Activated naive CD4-positive, alpha-beta T cell (primary cell): ENCODE data around the gene FRY.

Experiments
- DNase-seq, 4 experiments: peaks; one replicate each; lab custom pipeline; 2025; lab: John Stamatoyannopoulos, UW

FRY gene

DNA sequence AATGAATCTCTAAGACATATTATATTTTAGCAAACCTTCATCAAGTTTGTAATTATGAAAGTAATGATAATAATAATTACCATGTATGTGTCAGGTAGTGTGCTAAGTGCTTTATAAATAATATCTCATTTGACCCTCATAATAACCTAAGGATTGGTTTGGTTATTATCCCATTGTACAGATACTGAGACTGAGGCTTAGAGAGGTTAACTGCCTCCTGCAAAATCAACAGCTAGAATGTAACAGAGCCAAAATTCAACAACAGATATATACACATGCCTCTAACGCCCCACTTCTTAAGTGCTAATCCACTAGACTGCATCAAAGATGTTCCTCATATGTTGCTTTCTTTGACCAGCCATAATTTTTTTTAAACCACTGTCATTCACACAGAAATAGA lies 142.8 kb downstream of the FRY start:
- no peak for DNase-seq

DNA sequence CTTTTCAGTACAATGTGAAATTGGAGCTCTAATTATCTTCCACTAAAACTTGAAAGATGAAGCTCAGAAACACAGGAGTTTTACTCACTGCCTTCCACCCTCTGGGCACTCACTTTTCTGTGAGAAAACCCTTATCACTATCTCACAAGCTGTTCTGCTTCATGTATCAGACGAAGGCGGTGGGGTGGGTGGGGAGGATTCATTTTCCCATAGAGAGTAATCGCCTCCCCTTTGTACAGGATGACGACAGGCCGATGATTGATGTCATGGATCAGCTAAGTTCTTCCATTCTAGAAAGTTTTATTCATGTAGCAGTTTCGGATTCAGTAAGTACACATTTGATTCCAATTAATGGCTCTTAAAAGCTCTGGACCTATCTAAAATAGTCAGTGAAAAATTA lies 143.7 kb downstream of the FRY start:
- DNase-seq: no peak

DNA sequence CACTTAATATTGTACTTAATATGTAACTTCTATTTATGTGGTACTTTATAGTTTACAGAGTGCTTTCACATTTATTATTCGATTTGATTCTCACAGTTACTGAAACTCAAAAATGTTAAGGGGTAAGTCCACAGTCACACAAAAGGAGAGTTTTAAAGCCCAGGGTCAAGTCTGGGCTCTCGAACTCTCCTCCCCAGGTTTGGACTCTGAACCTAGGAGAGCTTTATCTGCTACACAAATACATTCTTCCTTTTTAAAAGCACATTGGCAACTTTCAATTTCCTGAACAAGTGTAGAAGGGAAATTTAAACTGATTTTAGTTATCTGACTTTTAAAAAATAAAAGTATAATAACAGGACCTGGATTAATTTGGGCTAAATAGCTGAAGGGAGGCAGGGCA lies 144.4 kb downstream of the FRY start:
- no peak for DNase-seq

DNA sequence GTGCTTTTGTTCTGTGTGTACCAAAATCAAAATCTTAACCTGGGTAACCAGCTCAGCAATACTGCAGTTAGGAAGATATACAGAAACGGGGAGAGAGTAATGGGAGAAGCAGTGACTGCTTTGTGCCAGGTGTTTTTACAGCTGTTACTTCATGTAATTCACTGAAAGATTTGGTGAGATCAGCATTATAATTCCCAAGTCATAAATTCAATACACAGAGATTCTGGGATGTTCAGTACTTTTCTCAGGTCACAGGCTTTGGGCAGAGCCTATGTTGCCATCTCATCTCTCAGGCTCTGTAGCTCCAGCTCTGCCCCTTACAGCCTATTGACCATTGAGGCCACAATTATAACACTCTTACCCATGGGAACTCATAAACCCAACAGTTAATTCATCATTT lies 145.1 kb downstream of the FRY start:
- no peak for DNase-seq

DNA sequence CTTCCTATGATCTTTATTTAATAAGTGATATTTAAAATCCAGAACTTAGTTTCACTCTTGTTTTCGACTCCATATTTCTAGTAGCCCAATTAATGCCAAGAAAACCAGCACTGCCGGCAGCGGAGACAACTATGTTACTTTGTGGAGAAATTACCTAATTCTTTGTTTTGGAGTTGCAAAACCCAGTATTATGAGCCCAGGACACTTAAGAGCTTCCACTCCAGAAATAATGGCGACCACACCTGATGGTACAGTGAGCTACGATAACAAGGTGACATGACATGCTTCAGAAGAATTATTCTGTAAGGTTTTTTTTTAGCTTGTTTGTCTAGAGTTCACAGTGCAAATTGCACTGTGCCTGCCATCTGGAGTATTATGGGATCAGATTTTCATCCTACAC lies 147.2 kb downstream of the FRY start:
- DNase-seq: no peak

DNA sequence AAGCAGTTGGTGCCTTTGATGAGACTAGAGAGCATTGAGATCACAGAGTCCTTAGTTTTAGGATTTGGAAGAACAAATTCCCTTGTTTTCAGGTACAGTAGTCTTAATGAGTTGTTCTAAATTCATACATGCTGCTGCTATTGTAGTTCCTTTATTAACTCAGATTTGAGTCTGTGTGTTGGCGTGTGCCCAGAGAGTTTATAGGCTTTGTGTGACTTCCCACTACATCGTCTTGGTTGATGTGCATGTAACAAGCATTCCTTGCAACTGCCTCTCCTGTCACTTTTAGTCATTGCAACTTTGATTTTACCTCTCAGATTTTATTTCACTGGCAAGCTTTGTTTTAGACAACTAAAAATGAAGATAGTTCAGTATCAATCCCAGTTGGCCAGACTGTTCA lies 148.1 kb downstream of the FRY start:
- DNase-seq: no peak

DNA sequence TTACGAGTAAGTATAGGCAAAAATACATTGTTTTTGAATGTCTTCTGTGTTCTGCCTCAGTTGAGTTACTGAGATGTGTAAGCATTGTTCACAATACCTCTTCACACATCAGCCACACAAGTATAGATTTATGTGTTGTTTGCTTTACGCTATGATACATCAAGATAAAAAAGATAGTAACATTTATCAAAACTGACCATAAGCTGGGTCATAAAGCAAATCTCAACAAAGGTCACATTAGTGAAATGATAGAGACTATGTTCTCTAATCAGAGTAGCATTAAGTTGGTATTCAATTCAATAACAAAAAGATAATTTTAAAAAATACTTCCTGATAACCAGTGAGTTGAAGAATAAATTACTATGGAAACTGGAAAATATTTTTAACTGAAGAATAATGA lies 156.1 kb downstream of the FRY start:
- no peak for DNase-seq

DNA sequence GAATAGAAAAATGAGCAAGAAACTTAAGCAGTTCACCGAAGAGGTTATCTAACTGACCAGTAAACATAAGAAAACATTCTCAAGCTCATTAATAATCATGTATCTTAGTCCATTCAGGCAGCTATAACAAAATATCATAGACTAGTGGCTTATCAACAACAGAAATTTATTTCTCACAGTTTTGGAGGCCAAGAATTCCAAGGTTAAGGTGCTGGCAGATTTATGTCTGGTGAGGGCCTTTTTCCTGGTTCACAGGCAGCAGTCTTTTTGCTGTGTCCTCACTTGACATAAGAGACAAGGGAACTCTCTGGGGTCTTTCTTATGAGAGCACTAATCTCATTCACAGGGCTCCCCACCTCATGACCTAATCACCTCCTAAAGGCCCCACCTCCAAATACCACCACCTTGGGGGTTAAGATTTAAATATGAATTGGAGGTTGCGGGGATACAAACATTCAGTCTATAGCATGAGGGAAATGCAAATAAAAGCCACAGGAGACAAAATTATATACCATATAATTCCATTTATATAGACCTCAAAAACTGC lies 160.0 kb downstream of the FRY start:
- no peak for DNase-seq

DNA sequence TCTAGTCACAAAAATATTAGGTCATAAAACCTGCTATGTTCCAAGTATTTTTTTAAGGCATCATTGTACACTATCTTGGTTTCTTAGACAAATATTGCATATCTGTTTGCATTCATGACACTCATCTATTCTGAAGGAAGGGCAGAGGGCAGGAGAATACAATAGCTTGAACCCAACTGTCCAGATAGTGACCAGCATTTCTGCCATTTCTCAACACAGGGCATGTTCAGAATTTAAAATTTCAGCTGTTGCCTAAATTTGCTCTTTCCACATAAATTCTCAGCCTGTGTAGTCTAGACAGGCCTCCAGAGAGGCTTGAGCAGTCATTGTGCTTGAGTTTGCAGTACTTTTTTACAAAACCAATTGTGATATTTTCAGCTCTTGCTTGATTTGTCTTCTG lies 164.1 kb downstream of the FRY start:
- no peak for DNase-seq

DNA sequence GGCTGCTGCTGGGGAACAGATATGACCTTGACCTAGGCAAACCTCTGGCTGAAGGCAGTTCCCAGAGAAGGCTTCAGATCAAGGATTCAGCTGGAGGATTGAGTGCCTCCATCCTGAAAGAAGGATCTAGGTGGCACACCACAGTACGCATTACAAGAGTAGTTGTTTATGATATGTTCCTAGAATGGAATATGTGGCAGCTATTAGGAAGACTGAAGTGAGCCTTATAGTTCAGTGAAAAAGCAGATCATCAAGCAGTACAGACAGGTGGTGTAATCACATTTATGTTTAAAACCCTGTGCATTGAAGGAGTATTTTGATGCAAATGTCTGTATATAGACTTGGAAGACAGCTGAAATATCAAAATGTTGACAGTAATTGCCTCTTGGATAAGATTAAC lies 167.6 kb downstream of the FRY start:
- no peak for DNase-seq

DNA sequence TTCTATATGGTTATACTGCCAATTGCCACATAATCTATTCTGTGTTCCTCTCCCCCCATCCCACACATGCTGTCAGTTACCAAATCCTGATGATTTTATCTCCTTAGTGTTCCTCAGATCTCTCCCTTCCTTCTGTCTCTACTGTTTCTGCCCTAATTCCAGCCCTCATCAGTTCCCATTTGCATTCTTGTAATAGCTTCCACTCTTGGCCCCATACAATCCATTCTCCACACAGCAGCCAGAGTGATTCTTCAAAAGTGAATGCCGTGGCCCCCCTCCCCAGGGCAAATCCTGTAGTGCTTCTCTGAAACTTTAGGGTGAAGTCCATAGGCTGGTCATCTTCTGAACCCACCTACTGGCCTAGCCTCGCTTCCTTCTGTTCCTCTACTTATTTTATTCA lies 169.2 kb downstream of the FRY start:
- no peak for DNase-seq

DNA sequence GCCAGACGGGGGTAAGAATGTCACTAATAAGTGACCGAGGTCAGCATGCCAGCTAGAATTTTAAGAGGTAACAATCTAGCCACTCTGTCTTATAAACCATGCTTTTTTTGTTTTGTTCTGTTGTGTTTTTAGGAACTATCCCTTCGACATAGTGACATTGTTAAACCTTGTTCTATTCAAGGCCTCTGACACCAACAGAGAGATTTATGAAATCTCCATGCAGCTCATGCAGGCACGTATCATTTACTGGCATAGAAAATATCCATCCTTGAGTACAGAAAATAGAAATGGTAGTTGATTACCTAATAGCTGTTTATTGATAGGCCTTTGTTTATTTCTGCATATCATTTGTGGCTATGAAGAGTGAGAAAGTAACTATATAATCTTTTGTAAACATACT lies 170.2 kb downstream of the FRY start:
- no peak for DNase-seq

DNA sequence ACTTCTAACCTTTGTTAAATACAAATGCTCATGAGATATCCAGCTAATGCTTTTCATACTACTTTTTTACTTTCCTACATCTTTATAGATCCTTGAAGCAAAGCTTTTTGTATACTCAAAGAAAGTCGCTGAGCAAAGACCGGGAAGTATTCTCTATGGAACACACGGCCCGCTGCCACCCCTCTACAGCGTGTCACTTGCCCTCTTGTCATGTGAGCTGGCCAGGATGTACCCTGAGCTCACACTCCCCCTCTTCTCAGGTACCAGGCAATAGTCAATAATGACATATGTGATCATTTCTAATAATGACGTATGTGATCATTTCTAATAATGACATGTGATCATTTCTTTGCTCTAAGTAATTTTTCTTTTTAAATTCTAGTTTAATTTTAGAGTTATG lies 170.7 kb downstream of the FRY start:
- no peak for DNase-seq

DNA sequence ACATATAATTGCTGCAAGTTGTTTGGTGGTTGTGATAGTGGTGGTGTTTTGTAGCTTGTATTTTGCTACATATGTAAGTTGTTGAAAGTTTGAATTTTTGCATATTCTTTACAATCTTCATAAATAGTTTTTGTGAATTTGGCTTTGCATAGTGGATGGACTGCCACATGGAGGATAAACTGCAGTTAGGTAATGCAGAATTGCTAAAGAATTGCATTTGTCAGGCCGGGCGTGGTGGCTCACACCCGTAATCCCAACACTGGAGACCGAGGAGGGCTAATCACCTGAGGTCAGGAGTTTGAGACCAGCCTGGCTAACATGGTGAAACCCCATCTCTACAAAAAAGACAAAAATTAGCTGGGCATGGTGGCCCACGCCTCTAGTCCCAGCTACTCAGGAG lies 171.6 kb downstream of the FRY start:
- DNase-seq: no peak

DNA sequence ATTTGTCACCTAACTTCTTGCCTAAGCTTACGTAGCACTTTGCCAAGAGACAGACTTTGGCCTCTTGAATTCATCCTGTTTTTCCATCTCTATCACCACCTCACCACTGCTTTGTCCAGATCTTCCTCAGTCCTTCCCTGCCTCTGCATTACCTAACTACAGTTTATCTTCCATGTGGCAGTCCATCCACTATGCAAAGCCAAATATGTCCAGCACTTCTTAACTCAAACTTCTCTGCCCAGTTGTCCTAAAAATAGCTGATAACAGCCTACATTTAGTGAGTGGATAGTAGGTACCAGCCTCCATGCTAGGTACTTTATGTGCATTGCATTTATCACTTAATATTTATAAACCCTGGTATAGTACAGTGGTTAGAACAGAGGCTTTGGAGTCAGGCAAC lies 172.2 kb downstream of the FRY start:
- no peak for DNase-seq

DNA sequence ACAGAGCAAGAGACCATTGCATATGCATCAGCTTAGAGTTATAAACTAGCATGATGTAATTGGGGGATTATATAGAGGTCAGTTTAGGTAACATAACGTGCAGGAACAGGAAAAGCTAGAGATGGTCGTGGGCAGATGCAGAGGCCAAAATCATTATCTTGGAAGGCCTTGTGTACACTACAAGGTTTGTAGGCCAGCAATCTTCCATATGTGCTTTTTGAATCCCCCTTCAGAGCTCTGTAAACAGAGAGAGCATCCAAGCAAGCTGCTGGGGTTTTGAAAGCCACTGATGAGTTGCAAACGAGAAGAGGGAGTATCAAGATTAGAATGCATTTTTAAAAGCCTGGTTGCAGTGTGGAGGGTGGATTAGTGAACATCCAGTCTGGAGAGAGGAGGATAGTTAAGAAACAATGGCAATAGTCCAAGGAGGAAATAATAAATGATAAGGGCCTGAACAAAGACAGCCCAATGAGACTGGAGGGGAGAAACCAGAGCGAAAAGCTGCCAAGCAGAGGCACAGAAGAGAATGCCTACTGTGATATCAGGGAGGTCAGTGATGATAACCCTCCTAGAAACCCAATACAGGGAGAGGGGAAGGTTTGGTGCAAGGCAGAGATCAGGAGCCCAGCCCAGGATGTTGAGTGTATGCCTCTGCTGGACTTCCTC lies 174.0 kb downstream of the FRY start:
- no peak for DNase-seq

DNA sequence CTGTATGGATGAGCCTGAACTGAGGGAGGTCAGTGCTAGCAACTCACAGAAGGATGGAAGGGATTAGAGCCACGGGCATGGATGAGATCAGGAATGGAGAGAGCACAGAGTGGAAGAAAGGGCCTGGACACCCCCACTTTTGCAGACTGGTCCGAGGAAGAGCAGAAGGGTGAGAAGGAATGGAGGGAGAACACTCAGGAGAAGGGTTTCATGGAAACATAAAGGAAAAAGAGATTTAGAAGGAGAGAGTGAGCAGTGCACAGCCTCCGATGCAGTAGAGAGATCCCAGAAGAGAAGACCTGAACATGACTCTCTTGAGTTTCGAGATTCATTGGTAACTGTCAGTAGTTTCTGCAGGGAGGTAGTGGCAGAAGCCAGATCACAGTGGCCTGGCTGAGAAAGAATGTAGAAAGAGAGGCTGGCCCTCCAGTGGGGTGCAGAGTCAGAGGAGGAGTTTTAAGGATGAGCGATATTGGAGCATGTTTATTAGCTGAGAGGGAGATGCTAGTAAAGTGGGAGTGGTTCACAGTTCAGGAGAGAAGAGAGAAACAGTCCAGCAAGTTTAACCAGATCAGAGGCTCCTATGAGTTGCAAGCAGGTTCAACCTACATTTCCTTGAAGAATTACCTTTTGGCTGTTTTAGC lies 174.6 kb downstream of the FRY start:
- no peak for DNase-seq

DNA sequence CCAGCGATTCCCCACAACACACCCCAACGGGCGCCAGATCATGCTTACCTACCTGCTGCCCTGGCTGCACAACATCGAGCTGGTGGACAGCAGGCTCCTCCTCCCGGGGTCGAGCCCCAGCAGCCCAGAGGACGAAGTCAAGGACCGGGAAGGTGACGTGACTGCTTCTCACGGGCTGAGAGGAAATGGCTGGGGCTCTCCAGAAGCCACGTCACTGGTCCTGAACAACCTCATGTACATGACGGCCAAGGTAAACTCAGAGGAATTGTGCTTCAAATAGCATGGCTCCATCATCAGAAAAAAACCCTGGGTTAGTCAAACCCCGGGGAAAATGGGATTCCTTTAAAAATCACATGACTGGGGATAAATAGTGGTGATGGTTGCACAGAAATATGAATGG lies 177.3 kb downstream of the FRY start:
- DNase-seq: no peak

DNA sequence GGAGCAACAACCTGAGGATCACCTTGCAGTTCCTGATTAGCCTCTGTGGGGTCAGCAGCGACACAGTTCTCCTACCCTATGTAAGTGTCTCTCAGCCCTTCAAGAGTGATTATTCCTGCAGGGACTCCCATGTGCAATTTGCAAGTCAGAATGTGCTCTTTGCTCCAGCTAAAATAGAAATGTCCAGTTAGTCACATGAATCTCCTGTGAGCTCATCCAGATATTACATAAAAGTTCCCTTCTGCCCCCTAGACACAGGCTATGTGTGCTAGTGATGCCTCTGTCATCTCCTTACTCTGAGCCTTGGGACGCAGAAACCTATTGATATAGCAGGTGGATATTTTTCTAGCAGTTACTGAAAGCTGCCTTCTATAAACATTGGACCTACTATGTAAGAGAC lies 178.1 kb downstream of the FRY start:
- no peak for DNase-seq

DNA sequence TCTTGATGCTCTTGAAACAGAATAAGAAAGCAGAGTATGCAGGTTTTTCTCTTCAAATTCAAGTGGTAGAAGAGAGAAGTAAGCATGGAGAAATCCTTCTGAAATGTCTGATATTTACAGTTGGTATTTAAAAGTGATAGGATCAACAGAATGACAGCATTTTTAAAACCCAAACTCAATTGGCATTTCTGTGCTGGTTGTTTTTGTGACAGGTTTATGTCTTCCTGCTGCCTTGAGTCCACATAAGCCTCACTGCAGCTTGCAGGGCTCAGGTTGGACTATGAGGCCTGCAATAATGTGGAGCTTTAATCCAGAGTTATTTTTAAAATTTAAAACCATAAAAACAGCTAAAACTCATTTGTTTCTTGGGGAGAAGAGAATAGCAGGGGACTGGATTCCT lies 178.5 kb downstream of the FRY start:
- DNase-seq: no peak

DNA sequence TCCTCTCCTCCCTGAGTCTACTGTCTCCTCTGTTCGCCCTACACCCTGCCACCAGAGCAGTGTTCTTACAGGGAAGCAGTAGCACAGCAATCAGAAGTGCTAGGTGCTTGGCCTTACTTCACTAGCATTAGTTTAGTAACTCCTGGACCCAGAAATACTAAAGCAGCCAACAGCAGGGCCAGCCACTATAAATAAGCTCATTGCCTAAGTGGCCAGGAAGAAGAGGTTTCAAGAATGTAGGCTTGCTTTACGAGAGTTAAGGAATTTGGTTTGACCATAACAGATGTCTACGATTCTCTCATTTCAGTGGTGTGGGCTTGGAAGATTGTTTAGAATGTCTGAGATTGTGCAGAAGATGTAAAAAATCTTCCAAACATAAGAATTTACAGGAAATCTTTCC lies 180.2 kb downstream of the FRY start:
- no peak for DNase-seq

DNA sequence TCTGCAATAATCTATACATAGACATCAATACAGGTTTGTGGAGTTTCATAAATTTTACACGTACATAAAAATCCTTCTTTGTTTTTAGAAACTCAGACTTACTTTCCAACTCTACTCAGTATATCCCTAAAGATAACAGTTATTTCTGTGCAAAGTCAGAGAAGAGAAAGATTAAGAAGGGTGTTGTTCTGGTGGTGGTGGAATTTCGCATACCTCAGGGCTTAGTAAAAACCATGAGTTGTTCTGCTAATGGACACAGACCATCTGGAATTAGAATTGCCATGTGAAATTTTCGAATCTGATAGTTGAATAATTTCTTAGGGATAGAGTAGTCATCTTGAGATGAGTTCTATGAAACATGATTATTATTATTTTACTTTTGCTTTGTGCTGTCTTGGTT lies 180.8 kb downstream of the FRY start:
- DNase-seq: no peak

DNA sequence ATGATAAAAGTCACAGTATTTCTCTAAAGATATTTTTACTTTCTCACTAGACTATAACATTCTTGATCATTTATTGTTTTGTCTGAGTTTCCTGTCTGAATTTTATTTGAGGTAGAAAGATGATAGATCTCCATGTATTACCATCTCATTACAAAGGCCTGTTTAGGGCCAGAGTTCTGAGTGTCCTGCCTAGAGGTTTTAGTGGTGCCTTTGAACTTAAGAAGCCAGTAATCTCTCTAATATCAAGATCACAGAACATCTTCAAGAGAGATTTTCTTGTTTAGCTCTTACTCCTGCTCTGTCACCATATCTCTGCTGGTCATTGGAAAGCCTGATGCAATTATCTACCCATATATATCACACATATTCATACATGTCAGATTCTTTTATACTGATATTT lies 182.1 kb downstream of the FRY start:
- no peak for DNase-seq

DNA sequence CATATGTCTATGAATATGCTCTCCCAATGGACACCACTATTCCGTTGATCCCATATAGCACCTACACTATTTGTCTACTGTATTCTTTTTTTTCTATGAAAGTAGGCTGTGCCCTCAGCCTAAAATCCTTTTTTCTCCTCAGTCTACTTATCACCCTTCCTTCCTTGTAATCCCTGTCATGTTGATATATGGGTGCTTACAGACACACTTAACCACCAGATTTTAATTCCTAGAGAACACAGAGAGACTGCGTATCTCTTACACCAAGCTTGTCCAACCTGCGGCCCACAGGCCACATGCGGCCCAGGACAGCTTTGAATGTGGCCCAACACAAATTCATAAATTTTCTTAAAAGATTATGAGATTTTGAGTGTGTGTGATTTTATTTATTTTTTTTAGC lies 182.5 kb downstream of the FRY start:
- DNase-seq: no peak
